ENCODE data around the gene C1orf105.

DNA sequence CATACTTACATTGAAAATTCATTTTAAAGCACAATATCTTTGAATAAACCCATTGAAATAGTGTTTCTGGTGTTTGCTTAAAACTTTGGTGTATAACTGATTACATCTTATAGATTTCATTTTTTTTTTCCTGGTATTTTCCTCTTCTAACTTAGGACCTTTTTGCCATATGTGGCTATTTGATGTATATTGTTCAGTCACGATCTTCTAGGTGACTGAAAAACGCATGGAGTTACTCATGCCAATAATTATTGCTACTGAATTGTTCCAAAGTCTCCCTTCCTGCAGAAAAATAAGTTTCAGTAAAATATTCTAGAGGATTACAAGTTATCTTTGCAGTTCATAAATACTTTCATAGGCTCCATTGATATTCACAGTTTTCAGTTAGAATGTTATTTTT lies 22.9 kb upstream of the C1orf105 start:
- TF ChIP-seq, protein P1, sequence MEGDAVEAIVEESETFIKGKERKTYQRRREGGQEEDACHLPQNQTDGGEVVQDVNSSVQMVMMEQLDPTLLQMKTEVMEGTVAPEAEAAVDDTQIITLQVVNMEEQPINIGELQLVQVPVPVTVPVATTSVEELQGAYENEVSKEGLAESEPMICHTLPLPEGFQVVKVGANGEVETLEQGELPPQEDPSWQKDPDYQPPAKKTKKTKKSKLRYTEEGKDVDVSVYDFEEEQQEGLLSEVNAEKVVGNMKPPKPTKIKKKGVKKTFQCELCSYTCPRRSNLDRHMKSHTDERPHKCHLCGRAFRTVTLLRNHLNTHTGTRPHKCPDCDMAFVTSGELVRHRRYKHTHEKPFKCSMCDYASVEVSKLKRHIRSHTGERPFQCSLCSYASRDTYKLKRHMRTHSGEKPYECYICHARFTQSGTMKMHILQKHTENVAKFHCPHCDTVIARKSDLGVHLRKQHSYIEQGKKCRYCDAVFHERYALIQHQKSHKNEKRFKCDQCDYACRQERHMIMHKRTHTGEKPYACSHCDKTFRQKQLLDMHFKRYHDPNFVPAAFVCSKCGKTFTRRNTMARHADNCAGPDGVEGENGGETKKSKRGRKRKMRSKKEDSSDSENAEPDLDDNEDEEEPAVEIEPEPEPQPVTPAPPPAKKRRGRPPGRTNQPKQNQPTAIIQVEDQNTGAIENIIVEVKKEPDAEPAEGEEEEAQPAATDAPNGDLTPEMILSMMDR (optimal IDR thresholded peaks at IDR 0.05 in 1 of 3, IDR thresholded peaks at IDR 0.05 in 1 of 3, conservative IDR thresholded peaks at IDR 0.05 in 1 of 3; ENCODE audit: extremely low read depth in 1 of 3, insufficient read depth in 2 of 3, low read length in 3 of 3), result no peak
- TF ChIP-seq EZH2 (IDR thresholded peaks at IDR 0.05; ENCODE audit: low read length), result no peak

Measured in keratinocyte (primary cell).